Mammary epithelial cell (primary cell): Measurements from ENCODE around the gene PHLDA2.

Source experiments
- EZH2 ChIP-seq: IDR thresholded peaks from 2 replicates; pipeline ENCODE4 v1.6.1; 2012; ENCODE audit warnings: low read length, inconsistent platforms, borderline replicate concordance
- TF ChIP-seq, protein P1 (sequence below), 2 donors: IDR thresholded peaks in 1 of 2; conservative IDR thresholded peaks in 1 of 2; 2 replicates each; pipeline ENCODE4 v1.5.1; 2011 to 2012; ENCODE audit warnings: inconsistent platforms in 2 of 2, low read length in 2 of 2, mild to moderate bottlenecking in 2 of 2, control low read depth in 1 of 2, low read depth in 1 of 2; ENCODE audit not compliant: insufficient read depth in 1 of 2; ENCODE audit errors: extremely low read depth in 1 of 2

DNA sequence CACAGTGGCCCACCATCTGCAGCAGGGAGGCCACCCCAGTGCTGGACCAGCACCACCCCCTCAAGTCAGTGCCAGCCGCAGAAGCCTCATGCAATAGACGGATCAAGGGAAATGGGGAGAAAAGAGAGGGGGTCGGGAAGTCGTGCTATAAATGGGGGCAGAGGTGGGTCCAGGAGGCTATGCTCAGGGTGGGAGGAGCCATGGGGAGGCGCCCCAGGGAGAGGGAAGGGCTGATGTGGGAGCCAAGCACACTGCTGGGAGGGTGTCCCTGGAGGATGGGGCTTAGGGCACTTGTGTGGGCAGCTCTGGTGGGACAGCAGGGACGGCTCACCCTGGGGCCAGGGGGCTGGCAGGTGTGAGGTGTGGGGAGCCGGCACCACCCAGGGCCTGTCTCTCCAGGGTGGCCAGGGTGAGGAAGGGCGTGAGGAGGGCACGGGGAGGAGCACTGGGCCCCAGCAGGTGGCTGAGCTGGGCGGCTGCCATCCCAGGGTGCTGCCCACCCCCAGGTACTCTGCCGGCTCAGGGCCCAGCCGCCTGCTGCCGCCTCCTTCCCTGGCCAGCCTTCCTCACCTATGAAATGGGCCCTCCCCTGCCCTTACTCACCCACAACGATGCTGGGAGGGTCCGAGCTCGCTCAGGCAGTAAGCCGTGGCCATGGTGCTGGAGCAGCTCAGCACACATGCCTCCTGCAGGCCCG, 18.0 kb downstream of the PHLDA2 start:
- TF ChIP-seq, protein P1, sequence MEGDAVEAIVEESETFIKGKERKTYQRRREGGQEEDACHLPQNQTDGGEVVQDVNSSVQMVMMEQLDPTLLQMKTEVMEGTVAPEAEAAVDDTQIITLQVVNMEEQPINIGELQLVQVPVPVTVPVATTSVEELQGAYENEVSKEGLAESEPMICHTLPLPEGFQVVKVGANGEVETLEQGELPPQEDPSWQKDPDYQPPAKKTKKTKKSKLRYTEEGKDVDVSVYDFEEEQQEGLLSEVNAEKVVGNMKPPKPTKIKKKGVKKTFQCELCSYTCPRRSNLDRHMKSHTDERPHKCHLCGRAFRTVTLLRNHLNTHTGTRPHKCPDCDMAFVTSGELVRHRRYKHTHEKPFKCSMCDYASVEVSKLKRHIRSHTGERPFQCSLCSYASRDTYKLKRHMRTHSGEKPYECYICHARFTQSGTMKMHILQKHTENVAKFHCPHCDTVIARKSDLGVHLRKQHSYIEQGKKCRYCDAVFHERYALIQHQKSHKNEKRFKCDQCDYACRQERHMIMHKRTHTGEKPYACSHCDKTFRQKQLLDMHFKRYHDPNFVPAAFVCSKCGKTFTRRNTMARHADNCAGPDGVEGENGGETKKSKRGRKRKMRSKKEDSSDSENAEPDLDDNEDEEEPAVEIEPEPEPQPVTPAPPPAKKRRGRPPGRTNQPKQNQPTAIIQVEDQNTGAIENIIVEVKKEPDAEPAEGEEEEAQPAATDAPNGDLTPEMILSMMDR (conservative IDR thresholded peaks at IDR 0.05 in 1 of 2, IDR thresholded peaks at IDR 0.05 in 1 of 2; ENCODE audit: extremely low read depth in 1 of 2, insufficient read depth in 1 of 2, low read depth in 1 of 2, low read length in 2 of 2) = no peak
- TF ChIP-seq EZH2 = no peak
